NB4 (cell line): ENCODE data around the gene CIDEB.

Experiments used
- DNase-seq: peaks from one replicate; pipeline ENCODE4 v3.0.0; 2010; ENCODE audit warnings: low read depth
- H3K4me3 ChIP-seq: one replicate; pipeline ENCODE4 v1.5.1; 2011; ENCODE audit warnings: mild to moderate bottlenecking, low read depth, low read length, moderate library complexity
- CTCF ChIP-seq: IDR thresholded peaks from one replicate; pipeline ENCODE4 v1.5.1; 2012; ENCODE audit warnings: low read depth, low read length
- MAX ChIP-seq: IDR thresholded peaks from 2 replicates; pipeline ENCODE4 v1.6.1; 2011; ENCODE audit warnings: low read depth, low read length
- MYC ChIP-seq: IDR thresholded peaks from 2 replicates; pipeline ENCODE4 v1.6.1; 2011; ENCODE audit warnings: low read depth, low read length
- POLR2A ChIP-seq: IDR thresholded peaks from 2 replicates; pipeline ENCODE4 v1.6.1; 2011; ENCODE audit warnings: mild to moderate bottlenecking; ENCODE audit not compliant: insufficient read length; ENCODE audit errors: extremely low read depth

Gene CIDEB

DNA sequence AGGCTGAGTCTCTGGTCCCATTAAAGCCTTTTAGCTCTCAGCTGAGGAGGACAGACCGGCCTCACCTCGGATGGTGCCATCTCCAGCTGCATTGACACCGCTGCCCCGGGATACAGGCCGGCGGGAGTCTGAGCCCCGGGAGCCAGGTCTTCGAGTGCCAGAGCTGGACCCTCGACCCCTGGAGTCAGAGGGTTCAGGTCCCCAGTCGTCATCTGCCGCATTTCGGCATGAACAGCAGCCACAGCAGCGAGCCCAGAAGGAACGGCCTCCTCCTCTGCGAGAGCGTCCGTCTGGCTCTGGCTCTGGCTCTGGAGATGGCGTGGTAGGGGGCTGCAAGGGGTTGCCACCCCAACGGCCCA lies 45.8 kb downstream of the CIDEB start:
- no peak for TF ChIP-seq CTCF
- TF ChIP-seq POLR2A = no peak
- no peak for TF ChIP-seq MYC
- TF ChIP-seq MAX = no peak
- no peak for DNase-seq
- H3K4me3 ChIP-seq = no peak overlapping the region

- DNase-seq = no peak
- TF ChIP-seq MAX (no peak), POLR2A (no peak), MYC (no peak), CTCF (no peak)
- no peak overlapping the region for H3K4me3 ChIP-seq
Observed at GRCh38 chr14:24261256-24261968, 46.4 kb downstream of the CIDEB start.

- no peak overlapping the region for H3K4me3 ChIP-seq
- TF ChIP-seq MYC = no peak
- no peak for TF ChIP-seq MAX
- TF ChIP-seq CTCF = no peak
- no peak for TF ChIP-seq POLR2A
- no peak for DNase-seq
Observed at GRCh38 chr14:24260780-24261157, 47.0 kb downstream of the CIDEB start.

GRCh38 chr14:24260026-24260779 lies 47.6 kb downstream of the CIDEB start:
- DNase-seq = no peak
- no peak for TF ChIP-seq CTCF
- TF ChIP-seq MAX = no peak
- TF ChIP-seq POLR2A = no peak
- TF ChIP-seq MYC = no peak
- H3K4me3 ChIP-seq = no peak overlapping the region

GRCh38 chr14:24259282-24260025 lies 48.3 kb downstream of the CIDEB start:
- H3K4me3 ChIP-seq = no peak overlapping the region
- no peak for DNase-seq
- TF ChIP-seq POLR2A (no peak), MYC (no peak), MAX (no peak), CTCF (no peak)
